HCT116 (cell line): ENCODE measurements around the gene LRBA. TPM values are rescaled to one million over a fixed set of nuclear protein-coding genes. Genes with fewer than 3 reads are reported as not detected.

Experiments
- ATAC-seq: fragments of 200-7000 bp; cut with Tn5 transposase; 2 replicates; pipeline ENCODE4 v1.9.1; 2020; ENCODE audit warnings: mild to moderate bottlenecking, moderate library complexity
- BruUV-seq: library from RNA; stranded (reverse); fragments of 400-500 nt; replicated peaks from 2 replicates; lab custom pipeline; 2021; lab: Mats Ljungman, UMichigan
- CTCF ChIA-PET: fragments of 300-600 bp; sonication (Branson Sonifier 250); formaldehyde crosslinking; loops from one replicate; lab custom pipeline; 2021; ENCODE audit warnings: antibody characterized with exemption; lab: Charles Lee
- POLR2A ChIA-PET: fragments of 300-600, 350-600 bp; sonication (Branson Sonifier 250); formaldehyde crosslinking; loops from one replicate; lab custom pipeline; 2021; ENCODE audit warnings: antibody characterized with exemption; lab: Charles Lee
- RAD21 ChIA-PET, 2 experiments: fragments of 300-600 bp; sonication (Branson Sonifier 250); formaldehyde crosslinking; loops; one replicate each; lab custom pipeline; 2023; ENCODE audit warnings: low total read pairs in 2 of 2; ENCODE audit not compliant: uncharacterized antibody in 2 of 2, unreplicated experiment in 2 of 2, low non-redundant PET in 1 of 2; lab: Charles Lee
- DNase-seq: peaks from one replicate; pipeline ENCODE4 v3.0.0-alpha.2; 2010; ENCODE audit warnings: low read depth, low spot score
- H2AFZ ChIP-seq: fragments of 200-600 bp; shearing (Covaris generic), sonication (generic); 2 replicates; pipeline ENCODE4 v1.6.1; 2017; ENCODE audit warnings: low read depth, mixed run types, mixed read lengths, antibody characterized with exemption, low read length; ENCODE audit not compliant: poor library complexity, severe bottlenecking
- H3K27ac ChIP-seq: 2 replicates; pipeline ENCODE4 v1.5.1; 2012; ENCODE audit warnings: low read depth, low read length
- H3K27me3 ChIP-seq: fragments of 200-600 bp; sonication (generic); 2 replicates; pipeline ENCODE4 v1.6.1; 2016; ENCODE audit warnings: mixed run types, low read length, mixed read lengths; ENCODE audit not compliant: insufficient read depth
- H3K36me3 ChIP-seq, 2 experiments: fragments of 200-500 bp in 1 of 2; fragments of 200-600 bp in 1 of 2; sonication (Bioruptor generic) in 1 of 2; sonication (generic) in 1 of 2; 2 replicates each; pipeline versions ENCODE4 v1.5.1 to v1.6.1; 2014 to 2016; ENCODE audit warnings: low read length in 2 of 2, inconsistent platforms in 1 of 2, mixed read lengths in 1 of 2, mixed run types in 1 of 2; ENCODE audit not compliant: insufficient read depth in 2 of 2, control insufficient read depth in 1 of 2
- H3K4me1 ChIP-seq, 2 experiments: fragments of 200-600 bp in 1 of 2; sonication (generic) in 1 of 2; 2 replicates each; pipeline versions ENCODE4 v1.5.1 to v1.6.1; 2012 to 2017; ENCODE audit warnings: low read length in 2 of 2, inconsistent platforms in 1 of 2, mild to moderate bottlenecking in 1 of 2, mixed read lengths in 1 of 2, mixed run types in 1 of 2, moderate library complexity in 1 of 2; ENCODE audit not compliant: insufficient read depth in 2 of 2, control insufficient read depth in 1 of 2
- H3K4me2 ChIP-seq: fragments of 200-600 bp; sonication (generic); 2 replicates; pipeline ENCODE4 v1.6.1; 2017; ENCODE audit warnings: mixed run types, low read length, mixed read lengths
- H3K4me3 ChIP-seq, 2 experiments: fragments of 200-600 bp in 1 of 2; sonication (generic) in 1 of 2; replicated peaks in 1 of 2; 2 replicates each; pipeline ENCODE4 v1.5.1; 2011 to 2016; ENCODE audit warnings: low read length in 2 of 2, control low read depth in 1 of 2, low read depth in 1 of 2, mild to moderate bottlenecking in 1 of 2, mixed read lengths in 1 of 2, mixed run types in 1 of 2
- H3K79me2 ChIP-seq: fragments of 200-600 bp; sonication (generic); 2 replicates; pipeline ENCODE4 v1.6.1; 2017; ENCODE audit warnings: mild to moderate bottlenecking, mixed run types, low read length, moderate library complexity, mixed read lengths; ENCODE audit not compliant: insufficient read depth
- H3K9ac ChIP-seq: fragments of 200-600 bp; sonication (generic); 2 replicates; pipeline ENCODE4 v1.6.1; 2016; ENCODE audit warnings: low read length, mixed read lengths
- H3K9me2 ChIP-seq: fragments of 200-600 bp; sonication (generic), shearing (Covaris generic); 2 replicates; pipeline ENCODE4 v1.6.1; 2017; ENCODE audit warnings: mixed run types, mild to moderate bottlenecking, moderate library complexity; ENCODE audit not compliant: insufficient read depth
- H3K9me3 ChIP-seq, 2 experiments: fragments of 200-500 bp in 1 of 2; fragments of 200-600 bp in 1 of 2; sonication (Bioruptor generic) in 1 of 2; sonication (generic) in 1 of 2; 2 replicates each; pipeline ENCODE4 v1.6.1; 2014 to 2017; ENCODE audit warnings: low read length in 2 of 2, mixed read lengths in 2 of 2, inconsistent platforms in 1 of 2, low read depth in 1 of 2, mild to moderate bottlenecking in 1 of 2, mixed run types in 1 of 2, moderate library complexity in 1 of 2; ENCODE audit not compliant: control insufficient read depth in 1 of 2, insufficient read depth in 1 of 2
- H4K20me1 ChIP-seq: fragments of 200-600 bp; sonication (generic), shearing (Covaris generic); 2 replicates; pipeline ENCODE4 v1.6.1; 2017; ENCODE audit warnings: mixed run types, mild to moderate bottlenecking, moderate library complexity; ENCODE audit not compliant: insufficient read depth
- CEBPB ChIP-seq: IDR thresholded peaks from 2 replicates; pipeline ENCODE4 v1.6.1; 2012; ENCODE audit warnings: low read depth
- EGR1 ChIP-seq: IDR thresholded peaks from 2 replicates; pipeline ENCODE4 v1.6.1; 2012; ENCODE audit warnings: low read depth
- ELF1 ChIP-seq: IDR thresholded peaks from 2 replicates; pipeline ENCODE4 v1.6.1; 2012; ENCODE audit warnings: low read depth, borderline replicate concordance
- EZH2 ChIP-seq: fragments of 200-600 bp; sonication (generic); IDR thresholded peaks from 2 replicates; pipeline ENCODE4 v1.6.1; 2017; ENCODE audit warnings: antibody characterized with exemption, mixed run types
- EZH2phosphoT487 ChIP-seq: fragments of 200-600 bp; IDR thresholded peaks from 2 replicates; pipeline ENCODE4 v1.6.1; 2018; ENCODE audit warnings: antibody characterized with exemption, borderline replicate concordance
- FOSL1 ChIP-seq: IDR thresholded peaks from 2 replicates; pipeline ENCODE4 v1.6.1; 2012; ENCODE audit warnings: low read depth
- POLR2A ChIP-seq: IDR thresholded peaks from 2 replicates; pipeline ENCODE4 v1.7.0; 2011; ENCODE audit warnings: borderline replicate concordance; ENCODE audit not compliant: insufficient read depth, insufficient read length; ENCODE audit errors: extremely low read depth
- POLR2AphosphoS5 ChIP-seq: IDR thresholded peaks from 2 replicates; pipeline ENCODE4 v1.6.1; 2011; ENCODE audit warnings: mild to moderate bottlenecking, low read depth, low read length, moderate library complexity
- SP1 ChIP-seq: IDR thresholded peaks from 2 replicates; pipeline ENCODE4 v1.6.1; 2012; ENCODE audit warnings: low read depth
- ZFX ChIP-seq: fragments of 450-650 bp; IDR thresholded peaks from 2 replicates; pipeline ENCODE4 v1.6.1; 2017
- ZNF274 ChIP-seq: fragments of 200-500 bp; sonication (Bioruptor generic); IDR thresholded peaks from 2 replicates; pipeline ENCODE4 v1.6.1; 2014; ENCODE audit warnings: mild to moderate bottlenecking, low read depth, low read length, inconsistent platforms
- intact Hi-C: fragments of 100-400 bp; cut with micrococcal nuclease; formaldehyde crosslinking; loops from 2 replicates; pipeline ENCODE4 v1.10.0; 2022
- total RNA-seq: library from RNA; stranded (reverse); gene quantifications from one replicate; pipeline ENCODE4 v1.2.1, GENCODE V29; 2021; ENCODE audit not compliant: unreplicated experiment
- TF ChIP-seq, protein P1 (sequence below): IDR thresholded peaks from 2 replicates; pipeline ENCODE4 v1.6.1; 2012
- TF ChIP-seq, protein P2 (sequence below): IDR thresholded peaks from 2 replicates; pipeline ENCODE4 v1.6.1; 2012
- TF ChIP-seq, protein P3 (sequence below), 3 experiments: fragments of 200-600 bp in 1 of 3; sonication (generic) in 1 of 3; IDR thresholded peaks in 2 of 3; conservative IDR thresholded peaks in 1 of 3; 2 replicates each; pipeline ENCODE4 v1.5.1; 2012 to 2017; ENCODE audit warnings: low read depth in 2 of 3, low read length in 2 of 3, antibody characterized with exemption in 1 of 3, borderline replicate concordance in 1 of 3, control low read depth in 1 of 3, mild to moderate bottlenecking in 1 of 3, mixed read lengths in 1 of 3, mixed run types in 1 of 3, moderate library complexity in 1 of 3; ENCODE audit not compliant: insufficient read depth in 1 of 3

Gene LRBA
- total RNA-seq, 1 experiment from 2014 or later = 79.8 TPM

GRCh38 chr4:150584111-150584915, 430.8 kb downstream of the LRBA start:
- RAD21 ChIA-PET = no interaction called here
- POLR2A ChIA-PET = no interaction called here
- DNase-seq = no peak
- TF ChIP-seq EZH2phosphoT487 (no peak), EGR1 (no peak), SP1 (no peak), FOSL1 (no peak), ELF1 (no peak), EZH2 (no peak), CEBPB (no peak), POLR2A (no peak)
- Histone ChIP-seq H3K9me3 (no peaks in the 10 kb centered on the region), H3K4me1 (no peaks in the 10 kb centered on the region), H3K27ac (no peak overlapping the region), H2AFZ (no peak overlapping the region), H3K9me2 (no peaks in the 10 kb centered on the region), H3K4me2 (no peak overlapping the region), H3K27me3 (no peaks in the 10 kb centered on the region), H4K20me1 (no peaks in the 10 kb centered on the region; the same call in 1 of the 2 replicates), H3K9ac (no peak overlapping the region), H3K79me2 (no peaks in the 10 kb centered on the region), H3K4me3 (no peak overlapping the region), H3K36me3 (no peaks in the 10 kb centered on the region; a peak in 1 of 4 replicates)
- no peak for ATAC-seq
- CTCF ChIA-PET = no interaction called here
- BruUV-seq = no TSS peak
- intact Hi-C loops = no loop called here

- ATAC-seq = no peak
- intact Hi-C loops = no loop called here
- no peak overlapping the region for H3K27ac ChIP-seq
- no peak overlapping the region for H3K9ac ChIP-seq
- H3K4me1 ChIP-seq = no peaks in the 10 kb centered on the region
- no TSS peak for BruUV-seq
- ChIA-PET POLR2A (no interaction called here), CTCF (no interaction called here), RAD21 (no interaction called here)
- no peak overlapping the region for H3K4me2 ChIP-seq
- H3K79me2 ChIP-seq = no peaks in the 10 kb centered on the region
- H3K4me3 ChIP-seq = no peak overlapping the region
- H3K27me3 ChIP-seq = no peaks in the 10 kb centered on the region
- no peaks in the 10 kb centered on the region; the same call in 1 of the 2 replicates for H4K20me1 ChIP-seq
- no peaks in the 10 kb centered on the region for H3K9me3 ChIP-seq
- no peaks in the 10 kb centered on the region; a peak in 1 of 4 replicates for H3K36me3 ChIP-seq
- DNase-seq = no peak
- no peaks in the 10 kb centered on the region for H3K9me2 ChIP-seq
- no peak overlapping the region for H2AFZ ChIP-seq
- TF ChIP-seq, protein P1, sequence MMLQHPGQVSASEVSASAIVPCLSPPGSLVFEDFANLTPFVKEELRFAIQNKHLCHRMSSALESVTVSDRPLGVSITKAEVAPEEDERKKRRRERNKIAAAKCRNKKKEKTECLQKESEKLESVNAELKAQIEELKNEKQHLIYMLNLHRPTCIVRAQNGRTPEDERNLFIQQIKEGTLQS = no peak
- TF ChIP-seq EZH2phosphoT487 (no peak), ELF1 (no peak), ZNF274 (no peak), POLR2AphosphoS5 (no peak), ZFX (no peak)
- TF ChIP-seq, protein P2, sequence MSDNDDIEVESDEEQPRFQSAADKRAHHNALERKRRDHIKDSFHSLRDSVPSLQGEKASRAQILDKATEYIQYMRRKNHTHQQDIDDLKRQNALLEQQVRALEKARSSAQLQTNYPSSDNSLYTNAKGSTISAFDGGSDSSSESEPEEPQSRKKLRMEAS = no peak
- TF ChIP-seq, protein P3, sequence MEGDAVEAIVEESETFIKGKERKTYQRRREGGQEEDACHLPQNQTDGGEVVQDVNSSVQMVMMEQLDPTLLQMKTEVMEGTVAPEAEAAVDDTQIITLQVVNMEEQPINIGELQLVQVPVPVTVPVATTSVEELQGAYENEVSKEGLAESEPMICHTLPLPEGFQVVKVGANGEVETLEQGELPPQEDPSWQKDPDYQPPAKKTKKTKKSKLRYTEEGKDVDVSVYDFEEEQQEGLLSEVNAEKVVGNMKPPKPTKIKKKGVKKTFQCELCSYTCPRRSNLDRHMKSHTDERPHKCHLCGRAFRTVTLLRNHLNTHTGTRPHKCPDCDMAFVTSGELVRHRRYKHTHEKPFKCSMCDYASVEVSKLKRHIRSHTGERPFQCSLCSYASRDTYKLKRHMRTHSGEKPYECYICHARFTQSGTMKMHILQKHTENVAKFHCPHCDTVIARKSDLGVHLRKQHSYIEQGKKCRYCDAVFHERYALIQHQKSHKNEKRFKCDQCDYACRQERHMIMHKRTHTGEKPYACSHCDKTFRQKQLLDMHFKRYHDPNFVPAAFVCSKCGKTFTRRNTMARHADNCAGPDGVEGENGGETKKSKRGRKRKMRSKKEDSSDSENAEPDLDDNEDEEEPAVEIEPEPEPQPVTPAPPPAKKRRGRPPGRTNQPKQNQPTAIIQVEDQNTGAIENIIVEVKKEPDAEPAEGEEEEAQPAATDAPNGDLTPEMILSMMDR (IDR thresholded peaks at IDR 0.05 in 2 of 3, conservative IDR thresholded peaks at IDR 0.05 in 1 of 3; ENCODE audit: borderline replicate concordance in 1 of 3, insufficient read depth in 1 of 3, low read depth in 2 of 3, low read length in 2 of 3) = no peak
These were observed 431.6 kb downstream of the LRBA start for GRCh38 chr4:150583287-150584110.
